Fibroblast of skin of right quadriceps (primary cell): ENCODE measurements around the gene EFCAB5.
"Not testable (repeated sequence)": the region's sequence is repeated elsewhere in the genome, so short reads cannot be mapped to it uniquely, and the experiment has no call there.

Source experiments
- DNase-seq: peaks from one replicate; pipeline ENCODE4 v3.0.0-alpha.2; 2013

Gene EFCAB5

GRCh38 chr17:30021708-30022317, 80.4 kb downstream of the EFCAB5 start:
- peak; percentile 34 for DNase-seq

GRCh38 chr17:30025325-30025724, 83.9 kb downstream of the EFCAB5 start:
- DNase-seq: not testable (repeated sequence)

GRCh38 chr17:30027676-30028075, 86.2 kb downstream of the EFCAB5 start:
- no peak for DNase-seq

- DNase-seq: no peak
These were observed 89.9 kb downstream of the EFCAB5 start for GRCh38 chr17:30031214-30031869.

- DNase-seq: no peak
These were observed 93.9 kb downstream of the EFCAB5 start for GRCh38 chr17:30035369-30035768.

- DNase-seq: peak; percentile 17
These were observed 99.5 kb downstream of the EFCAB5 start for GRCh38 chr17:30040719-30041518.

GRCh38 chr17:30041551-30041950, 100.1 kb downstream of the EFCAB5 start:
- DNase-seq: no peak

- DNase-seq: no peak
These were observed 120.9 kb downstream of the EFCAB5 start for GRCh38 chr17:30062372-30062771.

GRCh38 chr17:30064738-30065137, 123.3 kb downstream of the EFCAB5 start:
- no peak for DNase-seq

GRCh38 chr17:30068465-30068864, 127.0 kb downstream of the EFCAB5 start:
- no peak for DNase-seq

GRCh38 chr17:30074254-30074653, 132.8 kb downstream of the EFCAB5 start:
- no peak for DNase-seq

GRCh38 chr17:30074730-30075129, 133.3 kb downstream of the EFCAB5 start:
- DNase-seq: peak; percentile 23

GRCh38 chr17:30082773-30083172, 141.3 kb downstream of the EFCAB5 start:
- DNase-seq: no peak

- no peak for DNase-seq
These were observed 143.4 kb downstream of the EFCAB5 start for GRCh38 chr17:30084788-30085187.

- no peak for DNase-seq
These were observed 145.5 kb downstream of the EFCAB5 start for GRCh38 chr17:30086896-30087295.

GRCh38 chr17:30087431-30087830, 146.0 kb downstream of the EFCAB5 start:
- not testable (repeated sequence) for DNase-seq

GRCh38 chr17:30091121-30091670, 149.8 kb downstream of the EFCAB5 start:
- no peak for DNase-seq

- peak; percentile 93 for DNase-seq
These were observed 150.3 kb downstream of the EFCAB5 start for GRCh38 chr17:30091771-30092170.

GRCh38 chr17:30092886-30093285, 151.5 kb downstream of the EFCAB5 start:
- no peak for DNase-seq

- DNase-seq: peak; percentile 66
These were observed 152.2 kb downstream of the EFCAB5 start for GRCh38 chr17:30093463-30094147.

- peak; percentile 70 for DNase-seq
These were observed 154.2 kb downstream of the EFCAB5 start for GRCh38 chr17:30095507-30096244.

- DNase-seq: no peak
These were observed 160.4 kb downstream of the EFCAB5 start for GRCh38 chr17:30101686-30102390.
